ENCODE data around the gene ZPLD1.

- TF ChIP-seq POLR2AphosphoS5 (IDR thresholded peaks at IDR 0.05; ENCODE audit: low read depth, low read length), result no peak
- no peak for TF ChIP-seq TAF1 (IDR thresholded peaks at IDR 0.05; ENCODE audit: low read depth, low read length)
- TF ChIP-seq POLR2A (IDR thresholded peaks at IDR 0.05; ENCODE audit: low read depth, low read length), result no peak
These were observed 34.0 kb upstream of the ZPLD1 start for GRCh38 chr3:102400766-102401165.
